ENCODE measurements around the gene STAMBPL1.

Gene STAMBPL1

DNA sequence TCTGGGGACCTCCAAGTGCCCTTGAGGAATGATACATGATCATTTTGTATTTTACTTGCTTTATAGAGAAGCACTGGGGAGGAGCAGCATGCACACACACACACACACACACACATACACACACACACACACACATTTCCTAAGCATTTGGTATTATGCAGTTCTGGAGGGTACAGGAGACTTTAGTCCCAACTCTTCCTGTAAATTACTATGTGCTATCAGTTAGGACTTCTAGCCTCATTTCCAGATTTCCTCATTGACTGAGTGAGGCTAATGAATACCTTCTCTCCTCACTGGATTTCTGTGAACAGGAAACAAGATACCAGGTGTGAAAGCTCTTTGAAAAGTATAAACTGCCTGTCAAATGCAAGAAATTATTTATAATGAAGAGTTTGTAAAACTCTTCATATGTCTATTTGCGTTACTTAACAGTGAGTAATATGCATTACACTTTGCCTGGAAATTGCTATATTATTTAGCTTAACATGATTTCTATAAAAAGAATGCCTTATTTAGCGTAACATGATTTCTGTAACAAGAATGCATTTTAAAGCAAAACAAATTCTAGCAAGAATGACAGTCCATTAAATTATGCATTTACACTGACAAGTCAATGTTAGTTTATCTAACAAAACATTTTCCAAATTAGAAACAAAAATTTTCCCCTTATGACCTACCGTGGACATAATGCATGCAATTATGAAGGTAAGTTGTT lies 38.3 kb downstream of the STAMBPL1 start:
- Histone ChIP-seq H3K27ac (no peak overlapping the region), H3K4me3 (no peak overlapping the region), H3K9me3 (ENCODE audit: low read depth, low read length) (no peaks in the 10 kb centered on the region), H3K9ac (ENCODE audit: insufficient read length) (no peak overlapping the region), H3K36me3 (ENCODE audit: insufficient read depth, low read length) (no peaks in the 10 kb centered on the region)
- DNase-seq (ENCODE audit: low read depth, low spot score): no peak
- TF ChIP-seq POLR2AphosphoS5 (IDR thresholded peaks at IDR 0.05; ENCODE audit: borderline replicate concordance, low read depth, low read length): no peak
- no peak for TF ChIP-seq FOXP2 (optimal IDR thresholded peaks at IDR 0.05; ENCODE audit: control extremely low read depth, extremely low read length, insufficient read depth)
- TF ChIP-seq EZH2 (IDR thresholded peaks at IDR 0.05): no peak

DNA sequence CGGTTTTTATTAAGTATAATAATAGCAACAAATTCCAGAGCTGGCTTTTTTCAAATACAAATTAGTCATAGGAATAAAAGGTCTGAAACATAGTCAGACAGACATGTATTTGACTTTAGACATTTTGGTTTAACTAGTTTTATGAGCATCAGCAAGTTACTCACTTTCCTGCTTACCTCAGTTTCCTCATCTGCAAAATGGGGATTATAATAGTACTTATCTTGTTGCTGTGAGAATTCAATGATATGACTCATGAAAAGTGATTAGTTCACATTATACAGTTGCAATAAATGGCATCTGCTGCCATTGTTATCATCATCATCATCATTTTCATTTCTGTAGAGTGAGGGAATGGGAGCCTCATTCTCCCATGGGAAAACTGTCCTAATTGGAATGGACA lies 39.0 kb downstream of the STAMBPL1 start:
- no peak overlapping the region for H3K27ac ChIP-seq
- H3K9me3 ChIP-seq (ENCODE audit: low read depth, low read length): no peaks in the 10 kb centered on the region
- TF ChIP-seq FOXP2 (optimal IDR thresholded peaks at IDR 0.05; ENCODE audit: control extremely low read depth, extremely low read length, insufficient read depth) (no peak), POLR2AphosphoS5 (IDR thresholded peaks at IDR 0.05; ENCODE audit: borderline replicate concordance, low read depth, low read length) (no peak), EZH2 (IDR thresholded peaks at IDR 0.05) (no peak)
- no peaks in the 10 kb centered on the region for H3K36me3 ChIP-seq (ENCODE audit: insufficient read depth, low read length)
- H3K4me3 ChIP-seq: no peak overlapping the region
- H3K9ac ChIP-seq (ENCODE audit: insufficient read length): no peak overlapping the region
- DNase-seq (ENCODE audit: low read depth, low spot score): no peak

DNA sequence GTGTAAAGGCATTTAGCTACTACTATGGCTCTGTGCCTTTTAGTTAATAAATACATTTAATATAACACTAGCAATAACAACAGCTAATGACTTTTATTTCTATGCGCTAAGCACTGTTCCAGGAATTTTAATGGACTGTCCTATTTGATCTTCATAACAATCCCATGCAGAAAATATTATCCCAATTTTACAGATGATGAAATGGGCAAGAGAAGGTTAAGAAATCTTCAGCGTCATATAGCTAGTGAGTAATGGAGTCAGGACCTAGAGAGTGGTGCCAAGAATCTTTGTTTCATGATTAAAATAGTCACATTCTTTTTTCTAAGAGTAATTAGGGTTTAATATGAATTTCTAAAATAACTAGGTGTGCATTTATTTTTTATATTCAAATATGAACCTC lies 40.2 kb downstream of the STAMBPL1 start:
- no peak overlapping the region for H3K27ac ChIP-seq
- no peak for DNase-seq (ENCODE audit: low read depth, low spot score)
- TF ChIP-seq EZH2 (IDR thresholded peaks at IDR 0.05) (no peak), FOXP2 (optimal IDR thresholded peaks at IDR 0.05; ENCODE audit: control extremely low read depth, extremely low read length, insufficient read depth) (no peak), POLR2AphosphoS5 (IDR thresholded peaks at IDR 0.05; ENCODE audit: borderline replicate concordance, low read depth, low read length) (no peak)
- no peaks in the 10 kb centered on the region for H3K9me3 ChIP-seq (ENCODE audit: low read depth, low read length)
- H3K4me3 ChIP-seq: no peak overlapping the region
- H3K9ac ChIP-seq (ENCODE audit: insufficient read length): no peak overlapping the region
- no peaks in the 10 kb centered on the region for H3K36me3 ChIP-seq (ENCODE audit: insufficient read depth, low read length)

DNA sequence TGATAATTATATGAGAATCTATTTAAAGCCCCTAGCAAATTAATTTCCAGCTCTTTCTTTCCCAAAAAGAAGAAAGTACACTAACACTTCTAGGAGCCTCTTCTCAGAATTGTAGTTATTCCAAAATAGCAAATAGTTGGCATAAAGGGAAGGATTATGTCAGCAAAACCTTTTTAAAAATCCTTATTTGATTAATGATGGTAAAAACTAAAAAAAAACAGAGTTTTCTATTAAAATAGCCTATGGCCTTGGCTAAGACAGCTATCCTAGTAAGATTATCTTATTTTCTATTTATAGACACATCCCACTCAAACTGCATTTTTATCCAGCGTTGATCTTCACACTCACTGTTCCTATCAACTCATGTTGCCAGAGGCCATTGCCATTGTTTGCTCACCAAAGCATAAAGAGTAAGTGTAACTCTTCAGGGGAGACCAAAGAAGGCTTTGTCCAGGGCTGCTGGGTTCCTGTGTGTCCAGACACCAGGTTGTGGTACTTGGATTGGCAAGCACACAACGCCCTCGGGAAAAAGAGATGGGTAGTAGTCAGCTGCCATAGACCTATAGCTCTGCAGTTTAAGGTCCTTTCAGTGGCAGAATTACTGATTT lies 41.0 kb downstream of the STAMBPL1 start:
- no peak for TF ChIP-seq EZH2 (IDR thresholded peaks at IDR 0.05)
- TF ChIP-seq POLR2AphosphoS5 (IDR thresholded peaks at IDR 0.05; ENCODE audit: borderline replicate concordance, low read depth, low read length): no peak
- TF ChIP-seq FOXP2 (optimal IDR thresholded peaks at IDR 0.05; ENCODE audit: control extremely low read depth, extremely low read length, insufficient read depth): no peak
- Histone ChIP-seq H3K36me3 (ENCODE audit: insufficient read depth, low read length) (no peaks in the 10 kb centered on the region), H3K9me3 (ENCODE audit: low read depth, low read length) (no peaks in the 10 kb centered on the region), H3K9ac (ENCODE audit: insufficient read length) (no peak overlapping the region), H3K27ac (no peak overlapping the region), H3K4me3 (no peak overlapping the region)
- DNase-seq (ENCODE audit: low read depth, low spot score): no peak

DNA sequence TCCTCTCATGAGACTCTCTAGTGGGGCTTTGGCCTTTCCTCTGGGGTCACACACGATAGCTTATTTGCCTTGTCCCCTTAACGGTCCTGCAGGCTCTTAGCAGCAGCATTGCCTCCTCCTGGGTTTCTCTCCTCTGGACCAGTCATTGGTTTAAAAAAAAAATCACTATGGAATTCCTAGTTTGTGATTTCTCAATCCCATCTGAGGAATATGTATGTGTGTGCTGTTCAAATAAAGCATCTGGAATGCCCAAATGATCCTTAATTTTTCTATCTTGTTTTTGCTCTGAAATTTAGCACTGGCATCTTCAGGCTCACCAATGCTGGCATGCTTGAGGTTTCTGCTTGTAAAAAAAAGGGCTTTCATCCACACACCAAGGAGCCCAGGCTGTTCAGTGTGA lies 42.0 kb downstream of the STAMBPL1 start:
- no peaks in the 10 kb centered on the region for H3K9me3 ChIP-seq (ENCODE audit: low read depth, low read length)
- no peak overlapping the region for H3K27ac ChIP-seq
- H3K36me3 ChIP-seq (ENCODE audit: insufficient read depth, low read length): no peaks in the 10 kb centered on the region
- H3K4me3 ChIP-seq: no peak overlapping the region
- DNase-seq (ENCODE audit: low read depth, low spot score): no peak
- H3K9ac ChIP-seq (ENCODE audit: insufficient read length): no peak overlapping the region
- TF ChIP-seq EZH2 (IDR thresholded peaks at IDR 0.05) (no peak), FOXP2 (optimal IDR thresholded peaks at IDR 0.05; ENCODE audit: control extremely low read depth, extremely low read length, insufficient read depth) (no peak), POLR2AphosphoS5 (IDR thresholded peaks at IDR 0.05; ENCODE audit: borderline replicate concordance, low read depth, low read length) (no peak)

DNA sequence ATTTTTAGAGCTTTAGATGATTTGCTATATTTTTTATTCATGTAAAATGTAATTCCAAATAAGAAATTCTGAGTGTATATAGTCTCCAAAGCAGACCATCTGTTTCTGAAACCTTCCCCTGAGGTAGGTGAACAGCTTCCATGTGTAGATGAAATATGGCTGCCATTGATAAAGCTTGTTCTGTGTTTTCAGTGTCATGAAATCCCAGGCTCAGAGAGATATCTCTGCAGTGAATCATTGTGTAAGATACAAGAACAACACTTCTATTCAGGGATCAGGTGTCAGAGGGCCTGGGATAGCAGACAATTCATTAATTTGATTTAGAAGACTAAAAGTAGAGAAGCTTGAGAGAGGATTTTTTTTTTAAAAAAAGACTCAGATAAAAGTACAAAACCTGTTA lies 43.5 kb downstream of the STAMBPL1 start:
- no peak overlapping the region for H3K4me3 ChIP-seq
- no peaks in the 10 kb centered on the region for H3K9me3 ChIP-seq (ENCODE audit: low read depth, low read length)
- H3K9ac ChIP-seq (ENCODE audit: insufficient read length): no peak overlapping the region
- DNase-seq (ENCODE audit: low read depth, low spot score): no peak
- no peaks in the 10 kb centered on the region for H3K36me3 ChIP-seq (ENCODE audit: insufficient read depth, low read length)
- TF ChIP-seq POLR2AphosphoS5 (IDR thresholded peaks at IDR 0.05; ENCODE audit: borderline replicate concordance, low read depth, low read length): no peak
- no peak overlapping the region for H3K27ac ChIP-seq

DNA sequence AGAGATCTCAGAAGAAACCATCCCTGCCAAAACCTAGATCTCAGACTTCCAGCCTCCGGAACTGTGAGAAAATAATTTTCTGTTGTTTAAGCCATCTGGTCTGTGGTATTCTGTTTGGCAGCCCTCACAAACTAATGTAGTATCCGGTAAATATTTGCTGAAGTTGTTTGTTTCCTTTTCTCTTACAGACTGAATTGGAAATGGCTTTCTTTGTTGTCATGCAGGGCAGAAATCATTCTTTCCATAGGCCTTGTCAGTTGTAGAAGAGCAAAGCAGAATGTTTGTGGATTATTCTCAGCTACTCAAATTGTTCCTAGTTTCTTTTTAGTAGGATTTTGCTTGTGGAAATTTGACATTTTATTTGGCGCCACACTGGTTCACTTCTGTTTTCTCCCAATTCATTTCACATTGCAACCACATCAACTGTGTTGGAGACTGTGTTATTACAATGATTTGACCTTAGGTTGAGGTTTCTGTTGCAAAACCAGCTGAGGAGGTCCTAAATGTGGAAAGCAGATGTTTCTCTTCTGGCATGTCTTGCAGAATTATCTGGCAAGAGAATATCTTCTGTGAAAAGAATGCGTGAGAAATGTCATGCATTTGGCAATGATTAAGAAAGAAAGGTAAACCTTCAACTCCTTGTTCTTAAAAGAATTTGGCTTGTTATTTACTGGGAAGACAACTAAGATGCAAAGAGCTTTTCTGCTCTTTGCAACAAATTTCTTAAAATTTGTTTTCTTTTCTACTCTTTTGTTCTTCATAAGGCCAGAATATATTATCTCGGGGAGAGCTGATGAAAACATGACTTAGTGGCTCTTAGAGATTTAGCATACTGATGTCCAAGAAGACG lies 46.7 kb downstream of the STAMBPL1 start:
- Histone ChIP-seq H3K9me3 (ENCODE audit: low read depth, low read length) (no peaks in the 10 kb centered on the region), H3K9ac (ENCODE audit: insufficient read length) (no peak overlapping the region), H3K4me3 (no peak overlapping the region), H3K36me3 (ENCODE audit: insufficient read depth, low read length) (no peaks in the 10 kb centered on the region), H3K27ac (no peak overlapping the region)
- no peak for TF ChIP-seq FOXP2 (optimal IDR thresholded peaks at IDR 0.05; ENCODE audit: control extremely low read depth, extremely low read length, insufficient read depth)
- no peak for TF ChIP-seq EZH2 (IDR thresholded peaks at IDR 0.05)
- TF ChIP-seq POLR2AphosphoS5 (IDR thresholded peaks at IDR 0.05; ENCODE audit: borderline replicate concordance, low read depth, low read length): no peak
- no peak for DNase-seq (ENCODE audit: low read depth, low spot score)

DNA sequence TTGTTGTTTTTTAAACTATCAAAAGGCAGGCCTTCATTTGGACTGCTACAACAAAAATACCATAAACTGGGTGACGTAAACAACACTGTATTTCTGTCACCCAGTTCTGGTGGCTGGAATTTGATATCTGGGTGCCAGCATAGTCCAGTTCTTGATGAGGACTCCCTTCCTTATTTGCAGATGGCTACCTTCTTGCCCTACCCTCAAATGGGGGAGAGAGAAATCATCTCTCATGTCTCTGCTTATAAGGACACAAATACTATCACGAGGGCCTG lies 47.3 kb downstream of the STAMBPL1 start:
- DNase-seq (ENCODE audit: low read depth, low spot score): no peak

More for the DNA sequence above, 47.3 kb downstream of the STAMBPL1 start:
- Histone ChIP-seq H3K27ac (no peak overlapping the region), H3K9me3 (ENCODE audit: low read depth, low read length) (no peaks in the 10 kb centered on the region), H3K9ac (ENCODE audit: insufficient read length) (no peak overlapping the region), H3K36me3 (ENCODE audit: insufficient read depth, low read length) (no peaks in the 10 kb centered on the region), H3K4me3 (no peak overlapping the region)
- no peak for TF ChIP-seq EZH2 (IDR thresholded peaks at IDR 0.05)
- no peak for TF ChIP-seq FOXP2 (optimal IDR thresholded peaks at IDR 0.05; ENCODE audit: control extremely low read depth, extremely low read length, insufficient read depth)
- TF ChIP-seq POLR2AphosphoS5 (IDR thresholded peaks at IDR 0.05; ENCODE audit: borderline replicate concordance, low read depth, low read length): no peak

Measured in SK-N-MC (cell line).